SK-N-MC (cell line): ENCODE results near the gene ZNF526.

ENCODE experiments used
- DNase-seq: peaks from one replicate; pipeline ENCODE4 v3.0.0-alpha.2; 2011; ENCODE audit warnings: low read depth, low spot score
- H3K27ac ChIP-seq: fragments of 200-600 bp; sonication (generic); 2 replicates; pipeline ENCODE4 v1.5.1; 2016; ENCODE audit warnings: mixed run types
- H3K36me3 ChIP-seq: fragments of 200-600 bp; sonication (generic); 2 replicates; pipeline ENCODE4 v1.6.1; 2017; ENCODE audit warnings: antibody characterized with exemption, low read length, mixed read lengths; ENCODE audit not compliant: insufficient read depth
- H3K4me3 ChIP-seq: fragments of 200-600 bp; sonication (generic); 2 replicates; pipeline ENCODE4 v1.5.1; 2016
- H3K9ac ChIP-seq: fragments of 200-600 bp; sonication (generic); 2 replicates; pipeline ENCODE4 v1.8.0; 2017; ENCODE audit warnings: mixed run types, mixed read lengths; ENCODE audit not compliant: insufficient read length
- H3K9me3 ChIP-seq: fragments of 200-600 bp; sonication (generic); 2 replicates; pipeline ENCODE4 v1.6.1; 2017; ENCODE audit warnings: low read depth, mild to moderate bottlenecking, antibody characterized with exemption, low read length, moderate library complexity, mixed read lengths
- EZH2 ChIP-seq: fragments of 200-600 bp; sonication (generic); IDR thresholded peaks from one replicate; pipeline ENCODE4 v1.6.1; 2017; ENCODE audit warnings: antibody characterized with exemption
- FOXP2 ChIP-seq: optimal IDR thresholded peaks from 2 replicates; pipeline ENCODE3; 2011; ENCODE audit warnings: mild to moderate bottlenecking, moderate library complexity; ENCODE audit not compliant: insufficient read depth; ENCODE audit errors: extremely low read length, control extremely low read depth
- POLR2AphosphoS5 ChIP-seq: IDR thresholded peaks from 2 replicates; pipeline ENCODE4 v1.6.1; 2012; ENCODE audit warnings: mild to moderate bottlenecking, low read depth, low read length, borderline replicate concordance

ZNF526 gene

GRCh38 chr19:42274065-42274682 is 54.1 kb downstream of the ZNF526 start:
- TF ChIP-seq POLR2AphosphoS5, result no peak
- no peak for TF ChIP-seq FOXP2
- no peak overlapping the region for H3K4me3 ChIP-seq
- DNase-seq, result no peak
- no peak overlapping the region for H3K9ac ChIP-seq
- H3K36me3 ChIP-seq, result no peaks in the 10 kb centered on the region; the same call in 1 of the 2 replicates
- no peaks in the 10 kb centered on the region for H3K9me3 ChIP-seq
- H3K27ac ChIP-seq, result 0 out of 2 replicates have a peak overlapping the region, but pooled peaks have one; percentile 13

DNA sequence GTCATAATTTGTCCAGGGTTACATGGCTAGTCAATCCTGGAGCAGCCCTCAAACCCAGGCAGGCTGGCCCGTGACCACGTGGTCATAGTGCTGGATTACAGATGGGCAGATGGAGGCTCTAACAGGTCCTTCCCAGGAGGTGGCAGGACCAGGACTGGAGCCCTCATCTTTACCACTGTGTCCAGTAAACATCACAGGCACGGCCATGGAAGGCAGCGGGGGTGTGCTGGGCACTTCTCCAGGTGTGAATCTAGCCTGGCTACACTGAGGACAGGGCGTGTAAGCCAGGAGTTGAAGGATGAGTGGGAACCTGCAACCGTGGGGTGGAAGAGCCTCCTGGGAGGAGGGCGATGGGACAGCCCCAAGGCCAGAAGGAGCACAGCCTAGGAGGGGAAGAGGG is 55.0 kb downstream of the ZNF526 start:
- TF ChIP-seq EZH2, result no peak
- no peak for TF ChIP-seq POLR2AphosphoS5
- no peak for TF ChIP-seq FOXP2
- H3K9ac ChIP-seq, result no peak overlapping the region
- H3K36me3 ChIP-seq, result no peaks in the 10 kb centered on the region; the same call in 1 of the 2 replicates
- no peak for DNase-seq
- no peak overlapping the region for H3K4me3 ChIP-seq
- no peaks in the 10 kb centered on the region for H3K9me3 ChIP-seq
- H3K27ac ChIP-seq, result no peak overlapping the region

- DNase-seq, result no peak
- TF ChIP-seq EZH2, result no peak
- no peak for TF ChIP-seq POLR2AphosphoS5
- TF ChIP-seq FOXP2, result no peak
- Histone ChIP-seq H3K9me3 (no peaks in the 10 kb centered on the region), H3K9ac (no peak overlapping the region), H3K36me3 (no peaks in the 10 kb centered on the region; the same call in 1 of the 2 replicates), H3K4me3 (no peak overlapping the region), H3K27ac (no peak overlapping the region)
Observed at GRCh38 chr19:42275517-42275916, 55.4 kb downstream of the ZNF526 start.

GRCh38 chr19:42276284-42276683 is 56.2 kb downstream of the ZNF526 start:
- Histone ChIP-seq H3K36me3 (no peaks in the 10 kb centered on the region; the same call in 1 of the 2 replicates), H3K9me3 (no peaks in the 10 kb centered on the region), H3K9ac (no peak overlapping the region), H3K4me3 (no peak overlapping the region), H3K27ac (peak overlapping the region; percentile 96; the same call in 1 of the 2 replicates)
- TF ChIP-seq FOXP2 (no peak), EZH2 (no peak), POLR2AphosphoS5 (no peak)
- no peak for DNase-seq

DNA sequence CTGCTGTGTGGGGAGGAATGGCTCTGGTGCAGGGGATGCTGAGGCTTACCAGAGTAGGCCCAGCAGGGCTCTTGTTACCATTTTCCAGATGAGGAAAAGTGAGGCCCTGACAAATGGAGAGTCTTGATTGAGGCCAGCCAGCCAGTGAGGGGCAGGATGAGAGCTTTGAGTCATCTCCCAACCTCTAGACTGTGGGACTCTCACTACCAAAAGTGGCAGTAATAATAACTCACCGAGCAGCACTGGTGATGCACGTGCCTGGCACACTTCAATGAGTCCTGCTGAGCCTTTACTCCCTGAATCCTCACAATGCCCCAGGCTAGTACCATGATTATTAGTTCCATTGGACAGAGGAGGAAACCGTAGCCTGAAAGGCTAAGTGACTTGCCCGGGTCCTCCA is 56.7 kb downstream of the ZNF526 start:
- no peak for DNase-seq
- no peaks in the 10 kb centered on the region for H3K9me3 ChIP-seq
- peak overlapping the region; percentile 96; the same call in 1 of the 2 replicates for H3K27ac ChIP-seq
- 0 out of 2 replicates have a peak, but pooled peaks have one; percentile 22 for TF ChIP-seq POLR2AphosphoS5
- no peak for TF ChIP-seq FOXP2
- H3K36me3 ChIP-seq, result no peaks in the 10 kb centered on the region; the same call in 1 of the 2 replicates
- H3K9ac ChIP-seq, result no peak overlapping the region
- no peak overlapping the region for H3K4me3 ChIP-seq
